HepG2 (cell line): Measurements from ENCODE around the gene TBKBP1. TPM values are rescaled to one million over a fixed set of nuclear protein-coding genes. Genes with fewer than 3 reads are reported as not detected.

Experiments used
- ATAC-seq: fragments of 200-7000 bp; cut with Tn5 transposase; 3 replicates; pipeline ENCODE4 v1.9.1; 2020; ENCODE audit warnings: mild to moderate bottlenecking, moderate library complexity
- BruUV-seq: library from RNA; stranded (reverse); fragments of 400-500 nt; replicated peaks from 2 replicates; lab custom pipeline; 2021; lab: Mats Ljungman, UMichigan
- CTCF ChIA-PET: fragments of 300-600 bp; formaldehyde crosslinking; extraction: SDS; loops from one replicate; lab custom pipeline; 2021; ENCODE audit warnings: low total read pairs, inconsistent platforms, low intra/inter-chr PET ratio; lab: Yijun Ruan, JAX
- POLR2A ChIA-PET: fragments of 350-600 bp; sonication (Branson Sonifier 250); formaldehyde crosslinking; loops from one replicate; lab custom pipeline; 2020; ENCODE audit warnings: antibody characterized with exemption, inconsistent platforms; lab: Yijun Ruan, JAX
- DNase-seq: peaks from one replicate; pipeline ENCODE4 v3.0.0-alpha.2; 2015; ENCODE audit warnings: low spot score
- FAIRE-seq: peaks from 3 replicates; lab custom pipeline; 2011; peaks lifted over from hg19 to GRCh38; lab: Jason Lieb, UNC
- H2AFZ ChIP-seq: one replicate; pipeline ENCODE4 v1.6.1; 2011; ENCODE audit warnings: low read length, inconsistent platforms
- H3K27ac ChIP-seq: fragments of 300-600 bp; 3 replicates; pipeline ENCODE4 v1.8.0; 2011; ENCODE audit warnings: mixed run types, mild to moderate bottlenecking, mixed read lengths, low read length, inconsistent platforms; ENCODE audit not compliant: insufficient read depth; ENCODE audit errors: extremely low read length
- H3K27me3 ChIP-seq, 2 experiments: fragments of 200-600 bp in 1 of 2; 2 replicates in 1 of 2; 3 replicates in 1 of 2; pipeline versions ENCODE4 v1.6.0 to v1.8.0; 2011; ENCODE audit warnings: low read length in 2 of 2, mild to moderate bottlenecking in 2 of 2, moderate library complexity in 2 of 2, inconsistent platforms in 1 of 2; ENCODE audit not compliant: insufficient read depth in 2 of 2, control insufficient read depth in 1 of 2
- H3K36me3 ChIP-seq, 2 experiments: fragments of 200-600 bp in 1 of 2; replicated peaks in 1 of 2; 2 replicates in 1 of 2; 3 replicates in 1 of 2; pipeline versions ENCODE4 v1.5.1 to v1.8.0; 2011; ENCODE audit warnings: low read length in 2 of 2, inconsistent platforms in 1 of 2; ENCODE audit not compliant: insufficient read depth in 2 of 2, control insufficient read depth in 1 of 2
- H3K4me1 ChIP-seq: 2 replicates; pipeline ENCODE4 v1.5.1; 2012; ENCODE audit warnings: low read length, inconsistent platforms; ENCODE audit not compliant: insufficient read depth
- H3K4me2 ChIP-seq: 2 replicates; pipeline ENCODE4 v1.6.0; 2011; ENCODE audit warnings: low read depth, low read length, inconsistent platforms
- H3K4me3 ChIP-seq, 3 experiments: fragments of 200-600 bp in 1 of 3; sonication (generic), shearing (Covaris generic) in 1 of 3; replicated peaks in 1 of 3; 2 replicates each; pipeline ENCODE4 v1.5.1; 2011 to 2016; ENCODE audit warnings: low read length in 3 of 3, inconsistent platforms in 2 of 3, low read depth in 2 of 3, mild to moderate bottlenecking in 2 of 3, control low read depth in 1 of 3, mixed read lengths in 1 of 3; ENCODE audit not compliant: insufficient read depth in 1 of 3
- H3K79me2 ChIP-seq: one replicate; pipeline ENCODE4 v1.6.1; 2011; ENCODE audit warnings: low read length, inconsistent platforms; ENCODE audit not compliant: insufficient read depth
- H3K9ac ChIP-seq: 2 replicates; pipeline ENCODE4 v1.6.0; 2011; ENCODE audit warnings: mild to moderate bottlenecking, low read depth, low read length, inconsistent platforms; ENCODE audit not compliant: insufficient read depth
- H3K9me3 ChIP-seq: 2 replicates; pipeline ENCODE4 v1.5.1; 2012; ENCODE audit warnings: mild to moderate bottlenecking, low read length
- H4K20me1 ChIP-seq: 2 replicates; pipeline ENCODE4 v1.6.0; 2011; ENCODE audit warnings: inconsistent platforms, mild to moderate bottlenecking, low read length, moderate library complexity; ENCODE audit not compliant: insufficient read depth
- ATM ChIP-seq: fragments of 450-650 bp; IDR thresholded peaks from 2 replicates; pipeline ENCODE4 v1.7.1; 2017; ENCODE audit warnings: mild to moderate bottlenecking, borderline replicate concordance
- CCDC6 ChIP-seq: sonication (generic); formaldehyde crosslinking; IDR thresholded peaks from 2 replicates; pipeline ENCODE4 v1.8.1; 2022; ENCODE audit warnings: mild to moderate bottlenecking, missing genetic modification reagents, moderate library complexity
- HNF4A ChIP-seq: sonication (generic); formaldehyde crosslinking; IDR thresholded peaks from 2 replicates; pipeline ENCODE4 v1.4.0; 2020; ENCODE audit warnings: missing genetic modification reagents
- RFXAP ChIP-seq: sonication (generic); formaldehyde crosslinking; IDR thresholded peaks from 2 replicates; pipeline ENCODE4 v1.4.0; 2020; ENCODE audit warnings: missing genetic modification reagents, borderline replicate concordance
- SIN3A ChIP-seq: IDR thresholded peaks from 2 replicates; pipeline ENCODE4 v1.6.1; 2011; ENCODE audit warnings: low read depth, mild to moderate bottlenecking, control low read depth, low read length, borderline replicate concordance
- SP5 ChIP-seq: IDR thresholded peaks from 2 replicates; pipeline ENCODE4 v1.6.1; 2016; ENCODE audit warnings: low read depth, borderline replicate concordance
- TAF15 ChIP-seq: fragments of 200-400 bp; formaldehyde crosslinking; IDR thresholded peaks from one replicate; pipeline ENCODE4 v1.6.1; 2018; ENCODE audit warnings: mild to moderate bottlenecking, low read depth, low read length; ENCODE audit not compliant: poor library complexity, severe bottlenecking
- TARDBP ChIP-seq: sonication (generic); formaldehyde crosslinking; IDR thresholded peaks from 2 replicates; pipeline ENCODE4 v1.8.0; 2022; ENCODE audit warnings: mild to moderate bottlenecking, missing genetic modification reagents
- THAP8 ChIP-seq: sonication (generic); formaldehyde crosslinking; IDR thresholded peaks from 2 replicates; pipeline ENCODE4 v1.5.1; 2020; ENCODE audit warnings: missing genetic modification reagents, mild to moderate bottlenecking, borderline replicate concordance
- ZNF12 ChIP-seq: sonication (generic); formaldehyde crosslinking; IDR thresholded peaks from 2 replicates; pipeline ENCODE4 v1.5.0; 2020; ENCODE audit warnings: missing genetic modification reagents
- ZNF260 ChIP-seq: sonication (generic); formaldehyde crosslinking; IDR thresholded peaks from 2 replicates; pipeline ENCODE4 v1.4.0; 2020; ENCODE audit warnings: missing genetic modification reagents, low read depth, mild to moderate bottlenecking, borderline replicate concordance
- ZNF382 ChIP-seq: sonication (generic); formaldehyde crosslinking; IDR thresholded peaks from 2 replicates; pipeline ENCODE4 v1.5.0; 2020; ENCODE audit warnings: missing genetic modification reagents, mild to moderate bottlenecking, borderline replicate concordance
- ZNF746 ChIP-seq: sonication (generic); formaldehyde crosslinking; IDR thresholded peaks from 2 replicates; pipeline ENCODE4 v1.8.0; 2022; ENCODE audit warnings: mild to moderate bottlenecking, missing genetic modification reagents
- ZNF75D ChIP-seq: sonication (generic); formaldehyde crosslinking; IDR thresholded peaks from 2 replicates; pipeline ENCODE4 v1.8.1; 2023; ENCODE audit warnings: missing genetic modification reagents, mild to moderate bottlenecking, borderline replicate concordance
- WGBS: methylation state at CpG from one replicate; pipeline ENCODE4 v1.1.6; 2017; ENCODE audit warnings: low lambda C conversion rate; 5-methylcytosine and 5-hydroxymethylcytosine counted together
- in situ Hi-C: cut with HindIII; loops from 2 replicates; pipeline ENCODE4 v1.10.0; 2017; ENCODE audit warnings: low pct_unique_long_range_greater_than_20kb; ENCODE audit not compliant: extremely low pct_ligation_motif_present
- intact Hi-C: fragments of 100-400 bp; cut with micrococcal nuclease; formaldehyde crosslinking; loops from one replicate; pipeline ENCODE4 v1.10.0; 2022; ENCODE audit not compliant: unreplicated experiment
- polyA plus RNA-seq, 8 experiments: library from polyadenylated mRNA; depleted of rRNA in 3 of 8; stranded (reverse) in 7 of 8; unstranded in 1 of 8; fragments of >200 nt; fragmentation: Illumina TruSeq in 4 of 8; extraction: Trizol in 4 of 8; gene quantifications; 2 replicates each; pipeline versions ENCODE4 v1.2.1 to v1.2.3, GENCODE V29; 2011 to 2016; ENCODE audit warnings: low read depth in 4 of 8, missing spikeins in 1 of 8, mixed read lengths in 1 of 8; ENCODE audit not compliant: insufficient read depth in 1 of 8
- total RNA-seq, 5 experiments: library from RNA; depleted of rRNA; stranded (reverse); fragments of >200 nt; fragmentation: Illumina TruSeq; extraction: Trizol; gene quantifications; 2 replicates each; pipeline ENCODE4 v1.2.3, GENCODE V29; 2016; ENCODE audit warnings: low read depth in 1 of 5
- TF ChIP-seq, protein P1 (sequence below): sonication (generic); formaldehyde crosslinking; IDR thresholded peaks from 2 replicates; pipeline ENCODE4 v1.8.1; 2023; ENCODE audit warnings: missing genetic modification reagents, inconsistent platforms, borderline replicate concordance
- TF ChIP-seq, protein P2 (sequence below): sonication (generic); formaldehyde crosslinking; IDR thresholded peaks from 2 replicates; pipeline ENCODE4 v1.8.1; 2023; ENCODE audit warnings: mild to moderate bottlenecking, moderate library complexity, missing genetic modification reagents
- TF ChIP-seq, protein P3 (sequence below): sonication (generic); formaldehyde crosslinking; IDR thresholded peaks from 2 replicates; pipeline ENCODE4 v1.5.1; 2020; ENCODE audit warnings: mild to moderate bottlenecking, missing genetic modification reagents, moderate library complexity

Gene TBKBP1
- total and polyA plus RNA-seq, 2 of the 13 experiments (the other 11 are each of a cell fraction or from before 2014, with no cell fraction given), result 2.6 to 7.0 TPM

DNA sequence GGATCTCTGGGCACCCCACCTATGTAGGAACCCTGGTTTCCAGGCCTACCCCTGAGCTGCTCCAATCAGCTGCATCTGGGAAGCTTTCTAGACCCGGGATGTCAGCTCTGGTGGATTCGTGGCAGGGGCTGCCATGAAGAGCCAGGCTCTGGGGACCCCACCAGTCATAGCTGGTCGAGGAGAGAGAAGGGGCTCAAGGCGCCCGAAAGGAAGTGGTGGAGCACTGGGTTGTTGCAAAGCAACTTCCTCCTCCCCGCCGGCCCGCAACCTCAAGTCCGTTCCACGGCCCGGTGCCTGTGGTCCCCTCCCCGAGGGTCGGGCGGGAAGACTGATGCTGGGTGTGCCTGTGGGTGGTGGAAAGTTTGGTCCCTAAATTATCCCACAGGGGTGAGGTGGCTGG lies 10.2 kb downstream of the TBKBP1 start:
- WGBS, result 82% methylated on average over 12 of the region's 14 CpGs
- BruUV-seq, result no TSS peak
- Histone ChIP-seq H3K4me2 (no peak overlapping the region), H3K9ac (no peak overlapping the region), H3K27me3 (no peaks in the 10 kb centered on the region), H2AFZ (no peak overlapping the region), H3K9me3 (no peaks in the 10 kb centered on the region), H4K20me1 (no peaks in the 10 kb centered on the region), H3K36me3 (peaks cover 0 to 1% of the 10 kb centered on the region in 2 experiments; a peak in 1 of 5 replicates), H3K4me1 (no peaks in the 10 kb centered on the region; the same call in 1 of the 2 replicates), H3K27ac (no peak overlapping the region), H3K4me3 (no peak overlapping the region), H3K79me2 (no peaks in the 10 kb centered on the region)
- in situ Hi-C loops (no loop called here), intact Hi-C loops (no loop called here)
- DNase-seq (no peak), FAIRE-seq (no peak), ATAC-seq (no peak)
- POLR2A ChIA-PET, result no interaction called here
- no peak for TF ChIP-seq HNF4A
- TF ChIP-seq CCDC6 (CRISPR knock-in tag), result no peak
- no peak for TF ChIP-seq ZNF260
- TF ChIP-seq ZNF75D (CRISPR knock-in tag), result no peak
- TF ChIP-seq ZNF746, result no peak
- TF ChIP-seq, protein P1, sequence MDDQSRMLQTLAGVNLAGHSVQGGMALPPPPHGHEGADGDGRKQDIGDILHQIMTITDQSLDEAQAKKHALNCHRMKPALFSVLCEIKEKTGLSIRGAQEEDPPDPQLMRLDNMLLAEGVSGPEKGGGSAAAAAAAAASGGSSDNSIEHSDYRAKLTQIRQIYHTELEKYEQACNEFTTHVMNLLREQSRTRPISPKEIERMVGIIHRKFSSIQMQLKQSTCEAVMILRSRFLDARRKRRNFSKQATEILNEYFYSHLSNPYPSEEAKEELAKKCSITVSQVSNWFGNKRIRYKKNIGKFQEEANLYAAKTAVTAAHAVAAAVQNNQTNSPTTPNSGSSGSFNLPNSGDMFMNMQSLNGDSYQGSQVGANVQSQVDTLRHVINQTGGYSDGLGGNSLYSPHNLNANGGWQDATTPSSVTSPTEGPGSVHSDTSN (CRISPR knock-in tag), result no peak
- TF ChIP-seq SP5 (CRISPR knock-in tag), result no peak
- TF ChIP-seq, protein P2, sequence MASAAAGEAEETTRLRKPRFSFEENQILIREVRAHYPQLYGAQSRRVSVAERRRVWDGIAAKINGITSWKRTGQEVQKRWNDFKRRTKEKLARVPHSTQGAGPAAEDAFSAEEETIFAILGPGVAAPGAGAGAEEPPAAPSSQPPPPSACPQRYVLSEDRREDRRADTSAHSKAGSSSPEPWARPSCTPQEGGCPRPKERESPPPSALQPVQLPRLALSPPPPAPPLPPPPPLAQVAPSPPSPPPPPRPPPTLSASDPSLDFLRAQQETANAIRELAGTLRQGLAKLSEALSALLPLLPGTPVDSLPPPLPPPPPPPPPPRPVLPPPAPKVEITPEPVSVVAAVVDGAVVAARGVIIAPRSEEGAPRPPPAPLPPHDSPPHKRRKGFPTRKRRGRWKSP (CRISPR knock-in tag), result no peak
- TF ChIP-seq ZNF12 (CRISPR knock-in tag), result no peak
- TF ChIP-seq, protein P3, sequence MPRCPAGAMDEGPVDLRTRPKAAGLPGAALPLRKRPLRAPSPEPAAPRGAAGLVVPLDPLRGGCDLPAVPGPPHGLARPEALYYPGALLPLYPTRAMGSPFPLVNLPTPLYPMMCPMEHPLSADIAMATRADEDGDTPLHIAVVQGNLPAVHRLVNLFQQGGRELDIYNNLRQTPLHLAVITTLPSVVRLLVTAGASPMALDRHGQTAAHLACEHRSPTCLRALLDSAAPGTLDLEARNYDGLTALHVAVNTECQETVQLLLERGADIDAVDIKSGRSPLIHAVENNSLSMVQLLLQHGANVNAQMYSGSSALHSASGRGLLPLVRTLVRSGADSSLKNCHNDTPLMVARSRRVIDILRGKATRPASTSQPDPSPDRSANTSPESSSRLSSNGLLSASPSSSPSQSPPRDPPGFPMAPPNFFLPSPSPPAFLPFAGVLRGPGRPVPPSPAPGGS, result no peak
- TF ChIP-seq ATM, result no peak
- TF ChIP-seq THAP8 (CRISPR knock-in tag), result no peak
- no peak for TF ChIP-seq TAF15
- no peak for TF ChIP-seq TARDBP (CRISPR knock-in tag)
- TF ChIP-seq ZNF382, result no peak
- TF ChIP-seq SIN3A, result no peak
- no peak for TF ChIP-seq RFXAP
- CTCF ChIA-PET, result no interaction called here
